8988T (cell line): ENCODE data around the gene COL27A1.
"Not testable (repeated sequence)": the region's sequence is repeated elsewhere in the genome, so short reads cannot be mapped to it uniquely, and the experiment has no call there.

Experiments used
- DNase-seq: peaks from one replicate; pipeline ENCODE4 v3.0.0; 2011

The COL27A1 gene

GRCh38 chr9:114185570-114186490 is 30.5 kb downstream of the COL27A1 start:
- DNase-seq = no peak

- no peak for DNase-seq
Measured at GRCh38 chr9:114186605-114187289, 31.4 kb downstream of the COL27A1 start.

GRCh38 chr9:114187827-114188226 is 32.5 kb downstream of the COL27A1 start:
- DNase-seq = no peak

- DNase-seq = no peak
Measured at GRCh38 chr9:114189823-114190562, 34.7 kb downstream of the COL27A1 start.

GRCh38 chr9:114190563-114190905 is 35.2 kb downstream of the COL27A1 start:
- DNase-seq = no peak

- not testable (repeated sequence) for DNase-seq
Measured at GRCh38 chr9:114191402-114191801, 36.1 kb downstream of the COL27A1 start.

GRCh38 chr9:114192539-114192938 is 37.2 kb downstream of the COL27A1 start:
- DNase-seq = no peak

- no peak for DNase-seq
Measured at GRCh38 chr9:114193090-114193489, 37.8 kb downstream of the COL27A1 start.

- DNase-seq = no peak
Measured at GRCh38 chr9:114196117-114196516, 40.8 kb downstream of the COL27A1 start.

- no peak for DNase-seq
Measured at GRCh38 chr9:114196979-114197622, 41.8 kb downstream of the COL27A1 start.

- DNase-seq = no peak
Measured at GRCh38 chr9:114198249-114199040, 43.1 kb downstream of the COL27A1 start.

- DNase-seq = no peak
Measured at GRCh38 chr9:114200721-114201300, 45.5 kb downstream of the COL27A1 start.

- DNase-seq = no peak
Measured at GRCh38 chr9:114202396-114202795, 47.1 kb downstream of the COL27A1 start.

GRCh38 chr9:114202849-114203248 is 47.5 kb downstream of the COL27A1 start:
- DNase-seq = no peak

GRCh38 chr9:114203410-114204140 is 48.2 kb downstream of the COL27A1 start:
- no peak for DNase-seq

GRCh38 chr9:114204265-114204664 is 48.9 kb downstream of the COL27A1 start:
- DNase-seq = no peak

GRCh38 chr9:114205171-114206015 is 50.1 kb downstream of the COL27A1 start:
- no peak for DNase-seq

GRCh38 chr9:114206221-114206789 is 51.0 kb downstream of the COL27A1 start:
- DNase-seq = no peak

GRCh38 chr9:114207034-114207810 is 51.9 kb downstream of the COL27A1 start:
- no peak for DNase-seq
